Measurements from ENCODE around the gene USH2A.

Gene USH2A

DNA sequence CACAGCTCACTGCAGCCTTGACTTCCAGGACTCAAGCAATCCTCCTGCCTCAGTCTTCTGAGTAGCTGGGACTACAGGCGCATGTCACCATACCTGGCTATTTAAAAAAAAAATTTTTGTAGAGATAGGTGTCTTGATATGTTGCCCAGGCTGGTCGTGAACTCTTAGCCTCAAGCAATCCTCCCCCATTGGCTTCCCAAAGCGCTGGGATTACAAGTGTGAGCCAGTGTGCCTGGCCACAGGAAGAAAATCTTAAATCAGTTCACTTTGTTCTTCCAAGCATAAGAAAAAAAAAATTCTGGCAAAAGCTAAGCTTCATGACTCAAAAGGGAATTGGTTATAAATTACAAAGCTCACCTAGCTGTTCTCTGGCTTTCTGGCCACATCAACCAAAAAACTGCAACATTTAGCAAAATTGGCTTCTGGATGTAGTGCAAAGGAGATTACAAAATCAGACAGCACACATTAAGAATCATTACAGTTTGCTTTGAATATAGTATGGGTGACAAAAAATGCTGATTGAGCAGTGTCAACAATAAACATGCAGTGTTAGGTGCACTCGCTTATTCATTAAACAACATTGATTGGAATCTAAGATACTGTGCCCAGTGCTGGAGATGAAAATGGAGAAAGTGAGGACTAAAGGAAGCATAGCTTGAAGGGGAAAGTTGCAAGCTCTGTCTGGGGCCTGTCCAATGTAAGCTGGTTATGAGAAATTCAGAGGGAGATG, 779.5 kb downstream of the USH2A start:
- DNase-seq (ENCODE audit: low read depth), result no peak

DNA sequence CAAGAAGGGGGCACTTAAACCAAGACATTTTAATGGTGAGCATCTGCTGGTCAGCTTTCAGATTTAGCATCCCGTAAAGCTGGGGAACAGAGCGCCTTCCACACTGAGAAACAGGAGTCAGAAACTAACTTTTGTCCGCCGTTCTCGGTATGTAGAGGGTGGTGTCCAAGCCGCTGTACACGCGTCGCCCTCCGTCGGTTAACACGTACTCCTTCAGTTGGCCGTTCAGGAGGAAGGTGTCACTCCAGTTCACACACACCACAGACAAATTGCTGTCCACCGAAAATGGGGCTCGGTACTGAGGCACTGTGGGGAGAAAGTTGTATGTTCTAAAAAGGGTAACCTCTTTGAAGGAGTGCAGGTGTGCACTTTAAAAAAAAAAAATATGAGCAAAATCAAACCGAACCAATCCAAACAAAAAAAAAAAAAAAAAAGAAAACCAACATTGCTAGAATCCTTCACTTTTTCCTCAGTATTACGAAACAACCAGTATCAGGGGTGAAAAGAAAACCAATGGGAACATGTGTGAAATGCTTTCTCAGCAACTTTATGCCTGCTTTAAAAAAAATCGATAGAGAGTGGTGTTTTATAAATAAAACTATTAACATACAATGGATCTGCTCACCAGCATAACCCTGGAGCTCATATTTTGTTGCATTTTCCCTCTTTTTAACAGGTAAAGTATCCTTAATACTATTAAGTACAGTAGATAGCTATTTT, 782.7 kb downstream of the USH2A start:
- DNase-seq (ENCODE audit: low read depth), result no peak

DNA sequence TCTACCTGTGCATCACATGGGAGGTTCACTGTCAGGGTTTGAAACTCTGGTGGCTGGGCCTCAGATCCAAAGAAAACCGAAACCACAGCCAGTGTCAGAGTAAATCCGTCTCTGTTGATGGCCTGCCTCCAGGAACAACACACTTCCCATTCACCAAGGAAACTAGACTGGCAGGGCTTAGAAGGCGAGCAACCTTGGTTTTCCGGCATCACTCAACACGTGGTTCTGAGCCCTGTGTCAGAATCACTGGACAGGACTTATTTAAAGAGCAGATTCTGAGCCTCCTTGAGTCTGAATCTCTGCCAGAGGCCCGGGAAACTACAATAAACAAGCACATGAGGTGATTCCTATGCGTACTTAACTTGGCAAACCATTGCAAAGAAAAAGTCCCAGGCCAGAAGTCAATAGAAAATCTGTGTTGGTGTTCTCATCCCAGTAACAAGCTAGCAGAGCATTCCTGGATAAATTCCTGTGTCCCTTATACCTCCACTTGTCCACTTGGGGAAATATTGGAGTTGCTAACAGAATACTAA, 786.1 kb downstream of the USH2A start:
- DNase-seq (ENCODE audit: low read depth), result peak; percentile 53

DNA sequence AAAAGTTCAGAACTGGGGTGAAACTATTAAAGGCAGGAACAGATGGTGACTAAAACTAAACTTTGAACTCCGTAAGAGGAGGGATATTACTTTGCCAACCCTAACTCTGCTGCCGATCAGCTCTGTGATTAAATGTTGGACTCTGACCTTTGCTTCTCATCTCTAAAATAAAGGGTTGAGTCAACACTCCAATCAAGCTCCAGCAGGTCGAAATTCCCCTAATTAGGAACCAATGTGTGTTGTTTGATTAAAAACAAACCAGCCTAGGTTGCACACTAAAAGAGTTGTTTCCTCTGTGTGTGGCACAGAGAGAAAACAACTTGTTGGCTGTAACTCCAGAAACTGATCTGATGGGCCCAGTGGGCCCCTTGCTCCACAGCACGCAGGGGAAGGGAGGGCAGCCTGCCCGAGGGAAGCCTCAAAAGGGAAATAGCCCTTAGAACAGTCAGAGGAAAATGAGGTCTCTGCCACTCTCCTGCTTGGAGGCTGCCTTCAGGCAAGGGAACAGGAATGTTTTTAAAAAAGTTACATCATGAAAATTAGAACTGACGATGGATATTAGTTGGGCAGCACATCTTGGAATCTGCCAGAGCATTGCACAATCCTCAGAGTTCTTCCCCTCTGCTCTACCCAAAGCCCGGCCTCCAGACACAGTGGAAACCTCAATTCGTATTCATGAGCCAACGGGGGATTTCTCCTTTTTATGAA, 786.8 kb downstream of the USH2A start:
- peak; percentile 61 for DNase-seq (ENCODE audit: low read depth)

DNA sequence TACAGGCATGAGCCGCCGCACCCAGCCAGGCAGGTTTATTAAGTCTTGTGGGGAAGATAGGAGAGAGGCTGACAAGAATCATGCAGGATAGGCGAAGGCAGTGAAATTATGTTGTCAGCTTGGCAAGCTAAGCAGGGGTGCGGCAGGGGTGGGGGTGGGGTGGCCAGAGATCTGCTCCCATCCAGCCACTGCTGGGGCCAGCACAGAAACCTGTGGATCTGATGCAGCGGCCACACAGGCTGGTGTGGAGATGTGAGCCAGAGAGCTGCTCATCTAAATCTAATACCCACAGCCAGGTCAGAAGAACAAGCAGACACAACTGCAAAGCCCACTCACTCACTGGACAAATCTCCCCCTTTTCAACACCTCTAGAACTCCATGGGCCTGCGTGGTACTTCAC, 787.4 kb downstream of the USH2A start:
- no peak for DNase-seq (ENCODE audit: low read depth)

DNA sequence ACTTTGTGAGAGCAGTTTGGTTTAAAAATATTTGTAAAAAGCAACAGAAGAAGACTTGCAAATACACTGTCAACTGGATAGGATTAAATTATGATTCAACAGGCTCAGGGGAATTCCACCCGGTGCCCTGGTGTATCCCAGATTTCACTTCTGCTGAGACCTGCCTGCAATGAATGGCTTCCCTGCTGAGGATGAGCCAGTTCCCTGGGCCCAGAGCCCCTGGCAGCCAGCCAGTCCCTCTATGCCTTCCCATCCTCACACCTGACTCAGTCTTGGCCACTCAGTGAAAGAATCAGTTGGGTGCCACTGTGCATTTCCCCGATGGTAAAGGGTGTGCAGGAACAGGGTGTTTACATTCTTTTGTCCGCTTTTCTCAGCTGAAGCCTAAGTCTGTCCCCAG, 791.8 kb downstream of the USH2A start:
- peak; percentile 27 for DNase-seq (ENCODE audit: low read depth)

DNA sequence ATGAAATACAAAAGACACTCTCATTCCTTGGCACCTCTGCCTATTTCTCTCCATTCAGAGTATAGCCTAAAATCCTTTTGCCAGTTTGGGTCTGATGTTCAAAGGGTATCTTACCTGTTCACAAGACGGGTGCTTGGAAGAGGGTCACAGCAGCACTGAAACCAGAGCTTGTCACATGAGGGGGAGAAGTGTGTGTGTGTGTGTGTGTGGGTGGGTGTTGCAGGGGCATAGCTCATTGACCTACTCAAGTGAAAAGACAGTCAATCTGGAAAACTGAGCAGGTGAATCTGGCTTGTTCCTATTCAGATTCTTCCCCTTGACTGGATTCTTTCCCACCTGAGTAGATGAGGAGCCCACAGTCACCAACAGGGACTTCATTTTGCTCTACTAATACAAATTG, 792.2 kb downstream of the USH2A start:
- no peak for DNase-seq (ENCODE audit: low read depth)

DNA sequence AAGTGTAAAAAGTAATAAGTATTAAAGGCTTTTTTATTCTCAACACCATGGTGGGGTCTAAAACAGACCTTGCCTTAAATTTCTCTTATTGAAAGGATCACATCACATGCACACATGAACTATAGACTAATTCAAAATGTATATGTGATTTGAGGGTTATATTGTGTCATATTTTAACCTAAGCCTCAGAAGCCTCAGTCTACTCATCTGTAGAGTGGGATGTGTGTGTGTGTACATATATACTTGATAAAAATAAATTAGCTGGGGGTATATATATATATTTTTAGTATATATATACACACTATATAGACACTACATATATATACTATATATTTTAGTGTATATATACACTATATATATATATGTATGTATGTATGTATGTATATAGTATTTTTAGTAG, 797.3 kb downstream of the USH2A start:
- DNase-seq (ENCODE audit: low read depth), result no peak

DNA sequence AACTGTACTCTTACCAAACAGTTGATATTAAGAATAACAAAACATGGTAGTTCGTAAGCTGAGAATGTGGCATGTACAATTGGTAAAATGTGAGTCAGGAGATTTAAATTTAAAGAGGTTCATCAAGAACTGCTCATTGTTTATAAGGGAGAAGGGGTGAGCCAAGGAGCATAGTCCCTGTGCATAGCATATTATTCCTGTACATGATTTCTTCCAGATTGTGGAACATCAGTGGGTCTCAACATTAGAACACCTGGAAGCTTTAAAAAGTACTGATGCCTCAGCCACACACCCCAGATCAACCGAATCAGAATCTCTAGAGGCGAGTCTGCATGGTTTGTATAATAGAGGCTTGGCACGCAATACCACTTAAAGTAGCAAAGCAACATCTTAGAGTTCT, 800.1 kb downstream of the USH2A start:
- no peak for DNase-seq (ENCODE audit: low read depth)

DNA sequence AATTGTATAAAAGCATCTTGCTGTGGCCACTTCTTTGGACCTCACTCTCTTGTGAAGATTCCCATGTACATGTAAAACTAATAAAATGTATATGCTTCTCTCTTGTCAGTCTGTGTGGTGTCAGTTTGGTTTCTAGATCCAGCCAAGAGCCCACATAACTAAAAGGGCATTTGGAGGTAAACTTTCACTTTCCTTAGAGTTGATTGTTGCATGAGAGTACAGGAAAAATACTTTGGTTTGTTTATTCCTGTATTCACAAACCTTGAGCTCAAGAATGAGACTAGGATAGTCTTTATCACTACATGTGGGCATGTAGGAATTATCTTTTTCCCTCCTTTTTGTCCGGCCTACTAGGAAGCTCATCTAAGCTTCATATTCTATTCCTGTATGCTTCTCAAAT, 805.3 kb downstream of the USH2A start:
- no peak for DNase-seq (ENCODE audit: low read depth)

DNA sequence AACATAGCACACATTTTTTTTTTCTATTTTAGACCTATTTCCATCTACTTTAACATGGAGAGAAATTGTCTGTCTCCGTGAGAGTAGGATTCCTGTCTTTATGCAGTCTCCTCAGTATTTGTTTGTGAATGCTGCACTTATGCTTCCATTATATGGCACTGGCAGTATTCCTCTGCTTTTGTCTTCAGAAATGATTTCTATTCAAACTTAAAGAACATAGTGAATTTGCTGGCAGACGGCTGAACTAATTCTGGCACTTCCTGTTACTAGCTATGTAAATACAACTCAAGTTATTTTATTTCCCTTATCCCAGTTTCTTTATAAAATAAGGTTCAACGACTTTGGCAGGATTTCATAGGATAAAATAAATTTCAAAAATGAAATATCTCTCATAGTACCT, 810.9 kb downstream of the USH2A start:
- no peak for DNase-seq (ENCODE audit: low read depth)

DNA sequence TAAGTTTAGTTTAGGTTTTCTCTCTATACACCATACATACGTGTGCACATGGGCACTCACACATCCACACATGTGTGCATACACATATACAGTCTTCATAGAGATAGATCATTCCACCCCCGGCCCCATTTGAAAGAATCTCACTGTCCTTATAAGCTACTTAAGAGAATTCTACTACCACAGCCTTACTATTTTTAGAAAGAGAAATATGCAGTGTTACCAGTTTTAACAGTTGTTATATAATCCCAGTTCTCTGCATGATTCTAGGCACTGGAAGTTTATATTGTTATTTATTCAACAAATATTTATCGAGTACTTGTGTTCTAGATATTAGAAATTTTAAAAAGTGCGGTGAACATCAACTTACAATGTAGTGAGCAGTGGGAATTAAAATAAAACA, 814.6 kb downstream of the USH2A start:
- no peak for DNase-seq (ENCODE audit: low read depth)

DNA sequence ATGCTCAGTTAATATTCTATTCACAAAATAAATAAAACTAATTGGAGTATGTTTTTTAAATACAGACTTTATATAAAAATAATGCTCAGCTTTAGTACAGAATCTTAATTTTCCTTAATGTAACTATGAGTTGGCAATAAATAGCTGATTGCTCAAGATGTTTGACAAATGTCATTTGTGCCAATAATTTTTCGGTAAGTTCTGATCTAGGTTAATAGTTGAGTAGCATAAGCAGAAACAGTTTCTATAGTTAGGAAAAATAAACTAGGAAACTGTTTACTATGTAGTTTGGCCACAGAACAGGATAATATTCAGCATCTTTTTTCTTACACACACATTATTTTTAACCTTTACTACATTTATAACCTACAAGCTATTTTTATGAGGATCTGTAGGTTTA, 815.8 kb downstream of the USH2A start:
- DNase-seq (ENCODE audit: low read depth), result no peak

DNA sequence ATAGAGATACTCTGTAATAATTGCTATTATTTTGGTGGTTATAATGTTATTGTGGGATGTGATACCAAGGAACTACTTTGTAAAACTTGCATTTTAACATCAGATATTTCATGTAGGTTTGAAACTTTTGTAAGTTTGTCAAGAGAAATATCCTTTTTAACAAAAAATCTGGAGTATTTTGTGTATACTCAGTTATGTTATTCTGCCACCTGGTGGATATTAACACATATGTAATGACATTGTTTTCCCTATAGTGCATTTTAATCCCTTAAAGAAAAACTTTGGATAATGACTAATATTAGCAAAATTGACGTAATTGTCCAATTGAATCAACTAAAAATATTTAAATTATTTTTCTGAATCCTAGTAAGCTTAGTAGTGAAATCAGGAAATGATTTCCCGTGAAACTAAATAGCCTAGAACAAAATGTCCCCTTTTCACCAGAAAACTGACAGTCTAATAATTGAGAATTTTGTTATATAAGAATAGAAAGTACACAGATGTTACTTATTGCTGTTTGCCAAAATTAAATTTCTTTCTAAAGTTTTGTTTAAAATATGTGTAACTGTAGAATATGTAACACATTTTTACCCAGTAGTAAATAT, 816.6 kb downstream of the USH2A start:
- DNase-seq (ENCODE audit: low read depth), result no peak

DNA sequence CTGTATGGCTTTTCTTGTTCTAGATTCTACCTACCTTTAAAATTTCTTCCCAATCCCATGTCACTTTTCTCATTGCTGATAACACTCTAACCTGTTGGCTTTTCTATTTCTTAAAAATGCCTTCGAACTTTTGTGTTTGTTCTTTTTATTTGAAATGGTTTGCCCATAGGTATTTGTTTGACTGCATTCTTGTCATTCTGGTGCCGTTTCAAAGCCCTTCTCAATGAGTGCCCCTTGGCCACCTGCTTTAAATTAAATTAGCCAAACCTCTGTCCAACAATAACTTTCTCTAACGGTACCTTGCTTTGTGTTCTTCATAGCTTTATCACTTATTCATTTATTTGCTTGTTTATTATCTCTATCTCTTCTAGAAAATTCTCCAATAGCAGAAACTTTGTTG, 817.2 kb downstream of the USH2A start:
- no peak for DNase-seq (ENCODE audit: low read depth)

DNA sequence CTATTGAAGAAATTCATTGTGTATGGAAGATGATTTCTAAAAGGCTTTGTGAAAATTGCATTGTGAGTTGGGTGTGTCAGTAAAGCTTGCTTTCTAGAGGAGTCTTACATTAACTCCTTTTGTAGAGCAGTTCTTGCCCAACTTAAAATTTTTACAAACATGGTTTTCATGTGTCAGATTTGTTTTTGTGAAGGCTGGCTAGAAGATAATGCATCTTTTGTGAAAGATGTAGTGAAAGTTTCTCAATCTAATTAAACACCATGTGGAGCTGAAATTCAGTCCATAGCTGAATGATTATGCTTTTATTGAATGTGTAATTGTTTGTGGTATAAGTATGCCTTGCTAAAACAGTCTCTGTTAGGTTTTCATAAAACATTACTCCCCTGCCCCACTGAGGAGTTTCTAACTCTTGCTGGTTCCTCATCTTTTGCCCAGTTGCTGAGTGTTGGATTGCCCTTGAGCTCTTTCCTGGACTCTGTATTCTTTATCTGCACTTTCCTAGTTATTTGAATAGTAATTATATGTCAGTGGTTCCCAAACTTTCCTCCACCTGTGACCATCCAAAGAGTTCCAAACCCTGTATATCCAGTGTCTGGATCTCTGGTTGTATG, 818.1 kb downstream of the USH2A start:
- no peak for DNase-seq (ENCODE audit: low read depth)

DNA sequence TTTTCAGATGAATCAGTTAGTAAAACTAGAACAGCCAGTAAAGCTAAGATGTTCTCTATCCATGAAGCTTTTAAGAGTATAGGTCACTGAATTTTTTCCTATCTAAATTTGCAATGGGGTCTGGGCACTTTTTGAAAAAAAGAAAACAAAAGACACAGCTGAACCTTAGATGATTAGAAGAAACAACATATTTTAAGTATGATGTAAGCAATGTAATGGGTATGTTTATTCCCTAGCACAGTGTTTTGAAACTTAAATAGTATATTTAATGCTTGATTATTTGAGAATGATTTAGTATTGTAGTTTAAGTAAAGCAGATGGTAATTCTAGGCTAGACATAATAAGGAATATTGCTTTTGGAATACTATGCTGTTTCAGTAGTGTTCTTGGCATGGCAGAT, 819.9 kb downstream of the USH2A start:
- DNase-seq (ENCODE audit: low read depth), result no peak

DNA sequence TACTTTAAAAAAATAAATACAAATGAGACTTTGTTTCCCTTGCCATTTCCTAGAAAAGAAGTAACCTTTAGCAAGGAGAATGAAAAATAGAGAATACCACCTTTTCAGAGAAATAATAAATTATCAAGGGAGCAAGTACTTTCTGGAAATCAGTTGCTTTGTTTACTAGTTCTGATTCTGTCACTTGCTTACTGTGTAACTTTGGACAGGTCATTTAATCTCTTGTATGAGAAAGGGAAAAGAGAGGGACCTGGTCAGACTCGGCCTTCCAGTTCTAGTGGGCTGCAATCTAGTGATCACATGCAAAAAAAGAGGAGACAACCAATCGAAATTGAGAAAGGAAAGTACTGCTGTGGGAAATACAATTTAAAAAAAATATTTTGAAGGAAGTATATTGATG, 822.0 kb downstream of the USH2A start:
- DNase-seq (ENCODE audit: low read depth), result no peak

DNA sequence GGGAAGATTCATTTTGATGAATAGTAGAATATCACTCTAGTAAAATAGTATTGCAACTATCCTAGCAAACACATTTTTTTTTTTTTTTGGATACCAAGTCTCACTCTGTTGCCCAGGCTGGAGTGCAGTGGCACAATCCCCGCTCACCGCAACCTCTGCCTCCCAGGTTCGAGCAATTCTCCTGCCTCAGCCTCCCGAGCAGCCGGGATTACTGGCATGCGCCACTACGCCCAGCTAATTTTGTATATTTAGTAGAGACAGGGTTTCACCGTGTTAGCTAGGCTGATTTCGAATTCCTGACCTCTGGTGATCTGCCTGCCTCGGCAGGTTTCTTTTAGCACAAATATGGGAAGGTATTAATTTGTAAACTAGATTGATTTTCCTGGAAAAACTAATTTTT, 822.4 kb downstream of the USH2A start:
- no peak for DNase-seq (ENCODE audit: low read depth)

DNA sequence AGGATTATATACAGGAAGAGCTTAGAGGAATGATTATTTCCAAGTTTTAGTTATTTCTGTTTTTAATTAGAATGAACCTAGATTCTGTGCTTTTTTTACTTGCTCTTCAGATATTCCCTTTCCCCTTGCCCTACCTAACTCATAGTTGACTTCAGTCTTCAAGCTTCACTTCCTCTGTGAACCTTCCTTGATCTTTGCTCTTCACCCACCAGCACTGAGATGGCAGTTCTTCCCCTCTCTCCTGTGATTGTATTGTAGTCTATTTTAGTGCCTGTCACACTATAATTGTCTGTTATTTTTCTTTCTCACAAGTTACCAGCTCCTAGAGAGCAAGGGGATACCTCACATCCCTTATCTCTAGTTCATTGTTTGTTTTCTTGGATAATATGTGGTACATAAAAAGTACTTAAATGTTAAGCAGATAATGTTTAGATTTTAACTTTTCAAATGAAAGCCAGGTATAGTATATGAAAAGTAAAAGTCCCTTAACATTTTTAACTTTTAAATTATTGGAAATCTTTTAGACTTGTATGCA, 822.9 kb downstream of the USH2A start:
- DNase-seq (ENCODE audit: low read depth), result no peak

DNA sequence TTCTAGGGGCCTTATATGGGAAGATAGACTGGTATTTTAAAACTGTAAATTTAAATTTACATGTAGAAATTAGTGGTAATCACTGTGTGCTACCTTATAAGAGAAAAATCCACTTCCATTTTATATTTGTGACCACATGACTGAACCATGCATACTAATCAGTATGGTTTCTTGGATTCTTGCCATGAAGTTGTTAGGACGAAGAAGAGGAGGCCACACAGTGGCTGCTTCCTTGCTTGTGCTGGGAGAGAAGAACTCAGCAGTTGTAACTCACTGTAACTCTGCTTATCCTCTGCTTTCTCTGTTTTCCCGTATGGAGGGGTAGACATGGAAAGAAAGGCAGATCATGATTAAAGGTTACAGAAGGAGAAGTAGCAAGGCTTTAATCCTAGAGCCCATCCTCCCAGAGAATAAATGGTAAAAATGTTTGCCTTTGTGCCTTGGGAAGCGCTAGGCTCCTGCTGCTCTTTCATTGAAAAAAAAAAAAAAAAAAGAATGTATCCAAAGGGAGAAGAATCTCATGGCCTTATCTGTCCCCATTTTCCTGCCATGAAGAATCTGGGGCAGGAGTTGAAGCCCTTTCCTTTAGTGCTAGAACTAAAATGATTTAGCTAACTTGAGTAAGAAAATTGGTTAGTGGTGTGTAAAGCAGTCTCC, 823.7 kb downstream of the USH2A start:
- no peak for DNase-seq (ENCODE audit: low read depth)
